HCT116 (cell line): Measurements from ENCODE around the gene POU2F3. TPM values are rescaled to one million over a fixed set of nuclear protein-coding genes. Genes with fewer than 3 reads are reported as not detected.

Experiments
- ATAC-seq: fragments of 200-7000 bp; cut with Tn5 transposase; 2 replicates; pipeline ENCODE4 v1.9.1; 2020; ENCODE audit warnings: mild to moderate bottlenecking, moderate library complexity
- BruUV-seq: library from RNA; stranded (reverse); fragments of 400-500 nt; replicated peaks from 2 replicates; lab custom pipeline; 2021; lab: Mats Ljungman, UMichigan
- CTCF ChIA-PET: fragments of 300-600 bp; sonication (Branson Sonifier 250); formaldehyde crosslinking; loops from one replicate; lab custom pipeline; 2021; ENCODE audit warnings: antibody characterized with exemption; lab: Charles Lee
- POLR2A ChIA-PET: fragments of 300-600, 350-600 bp; sonication (Branson Sonifier 250); formaldehyde crosslinking; loops from one replicate; lab custom pipeline; 2021; ENCODE audit warnings: antibody characterized with exemption; lab: Charles Lee
- RAD21 ChIA-PET, 2 experiments: fragments of 300-600 bp; sonication (Branson Sonifier 250); formaldehyde crosslinking; loops; one replicate each; lab custom pipeline; 2023; ENCODE audit warnings: low total read pairs in 2 of 2; ENCODE audit not compliant: uncharacterized antibody in 2 of 2, unreplicated experiment in 2 of 2, low non-redundant PET in 1 of 2; lab: Charles Lee
- DNase-seq: peaks from one replicate; pipeline ENCODE4 v3.0.0-alpha.2; 2010; ENCODE audit warnings: low read depth, low spot score
- H2AFZ ChIP-seq: fragments of 200-600 bp; shearing (Covaris generic), sonication (generic); 2 replicates; pipeline ENCODE4 v1.6.1; 2017; ENCODE audit warnings: low read depth, mixed run types, mixed read lengths, antibody characterized with exemption, low read length; ENCODE audit not compliant: poor library complexity, severe bottlenecking
- H3K27ac ChIP-seq: 2 replicates; pipeline ENCODE4 v1.5.1; 2012; ENCODE audit warnings: low read depth, low read length
- H3K27me3 ChIP-seq: fragments of 200-600 bp; sonication (generic); 2 replicates; pipeline ENCODE4 v1.6.1; 2016; ENCODE audit warnings: mixed run types, low read length, mixed read lengths; ENCODE audit not compliant: insufficient read depth
- H3K36me3 ChIP-seq, 2 experiments: fragments of 200-500 bp in 1 of 2; fragments of 200-600 bp in 1 of 2; sonication (Bioruptor generic) in 1 of 2; sonication (generic) in 1 of 2; 2 replicates each; pipeline versions ENCODE4 v1.5.1 to v1.6.1; 2014 to 2016; ENCODE audit warnings: low read length in 2 of 2, inconsistent platforms in 1 of 2, mixed read lengths in 1 of 2, mixed run types in 1 of 2; ENCODE audit not compliant: insufficient read depth in 2 of 2, control insufficient read depth in 1 of 2
- H3K4me1 ChIP-seq, 2 experiments: fragments of 200-600 bp in 1 of 2; sonication (generic) in 1 of 2; 2 replicates each; pipeline versions ENCODE4 v1.5.1 to v1.6.1; 2012 to 2017; ENCODE audit warnings: low read length in 2 of 2, inconsistent platforms in 1 of 2, mild to moderate bottlenecking in 1 of 2, mixed read lengths in 1 of 2, mixed run types in 1 of 2, moderate library complexity in 1 of 2; ENCODE audit not compliant: insufficient read depth in 2 of 2, control insufficient read depth in 1 of 2
- H3K4me2 ChIP-seq: fragments of 200-600 bp; sonication (generic); 2 replicates; pipeline ENCODE4 v1.6.1; 2017; ENCODE audit warnings: mixed run types, low read length, mixed read lengths
- H3K4me3 ChIP-seq, 2 experiments: fragments of 200-600 bp in 1 of 2; sonication (generic) in 1 of 2; replicated peaks in 1 of 2; 2 replicates each; pipeline ENCODE4 v1.5.1; 2011 to 2016; ENCODE audit warnings: low read length in 2 of 2, control low read depth in 1 of 2, low read depth in 1 of 2, mild to moderate bottlenecking in 1 of 2, mixed read lengths in 1 of 2, mixed run types in 1 of 2
- H3K79me2 ChIP-seq: fragments of 200-600 bp; sonication (generic); 2 replicates; pipeline ENCODE4 v1.6.1; 2017; ENCODE audit warnings: mild to moderate bottlenecking, mixed run types, low read length, moderate library complexity, mixed read lengths; ENCODE audit not compliant: insufficient read depth
- H3K9ac ChIP-seq: fragments of 200-600 bp; sonication (generic); 2 replicates; pipeline ENCODE4 v1.6.1; 2016; ENCODE audit warnings: low read length, mixed read lengths
- H3K9me2 ChIP-seq: fragments of 200-600 bp; sonication (generic), shearing (Covaris generic); 2 replicates; pipeline ENCODE4 v1.6.1; 2017; ENCODE audit warnings: mixed run types, mild to moderate bottlenecking, moderate library complexity; ENCODE audit not compliant: insufficient read depth
- H3K9me3 ChIP-seq, 2 experiments: fragments of 200-500 bp in 1 of 2; fragments of 200-600 bp in 1 of 2; sonication (Bioruptor generic) in 1 of 2; sonication (generic) in 1 of 2; 2 replicates each; pipeline ENCODE4 v1.6.1; 2014 to 2017; ENCODE audit warnings: low read length in 2 of 2, mixed read lengths in 2 of 2, inconsistent platforms in 1 of 2, low read depth in 1 of 2, mild to moderate bottlenecking in 1 of 2, mixed run types in 1 of 2, moderate library complexity in 1 of 2; ENCODE audit not compliant: control insufficient read depth in 1 of 2, insufficient read depth in 1 of 2
- H4K20me1 ChIP-seq: fragments of 200-600 bp; sonication (generic), shearing (Covaris generic); 2 replicates; pipeline ENCODE4 v1.6.1; 2017; ENCODE audit warnings: mixed run types, mild to moderate bottlenecking, moderate library complexity; ENCODE audit not compliant: insufficient read depth
- ATF3 ChIP-seq: IDR thresholded peaks from 2 replicates; pipeline ENCODE4 v1.6.1; 2012
- CEBPB ChIP-seq: IDR thresholded peaks from 2 replicates; pipeline ENCODE4 v1.6.1; 2012; ENCODE audit warnings: low read depth
- CTCF ChIP-seq, 3 experiments: fragments of 200-600 bp in 1 of 3; sonication (generic) in 1 of 3; IDR thresholded peaks in 2 of 3; conservative IDR thresholded peaks in 1 of 3; 2 replicates each; pipeline ENCODE4 v1.5.1; 2012 to 2017; ENCODE audit warnings: low read depth in 2 of 3, low read length in 2 of 3, antibody characterized with exemption in 1 of 3, borderline replicate concordance in 1 of 3, control low read depth in 1 of 3, mild to moderate bottlenecking in 1 of 3, mixed read lengths in 1 of 3, mixed run types in 1 of 3, moderate library complexity in 1 of 3; ENCODE audit not compliant: insufficient read depth in 1 of 3
- EZH2 ChIP-seq: fragments of 200-600 bp; sonication (generic); IDR thresholded peaks from 2 replicates; pipeline ENCODE4 v1.6.1; 2017; ENCODE audit warnings: antibody characterized with exemption, mixed run types
- EZH2phosphoT487 ChIP-seq: fragments of 200-600 bp; IDR thresholded peaks from 2 replicates; pipeline ENCODE4 v1.6.1; 2018; ENCODE audit warnings: antibody characterized with exemption, borderline replicate concordance
- FOSL1 ChIP-seq: IDR thresholded peaks from 2 replicates; pipeline ENCODE4 v1.6.1; 2012; ENCODE audit warnings: low read depth
- POLR2AphosphoS5 ChIP-seq: IDR thresholded peaks from 2 replicates; pipeline ENCODE4 v1.6.1; 2011; ENCODE audit warnings: mild to moderate bottlenecking, low read depth, low read length, moderate library complexity
- RAD21 ChIP-seq: IDR thresholded peaks from 2 replicates; pipeline ENCODE4 v1.6.1; 2012; ENCODE audit warnings: low read depth, mild to moderate bottlenecking
- REST ChIP-seq: IDR thresholded peaks from 2 replicates; pipeline ENCODE4 v1.6.1; 2012; ENCODE audit warnings: low read depth
- SIN3A ChIP-seq: IDR thresholded peaks from 2 replicates; pipeline ENCODE4 v1.6.1; 2012; ENCODE audit warnings: low read depth
- SP1 ChIP-seq: IDR thresholded peaks from 2 replicates; pipeline ENCODE4 v1.6.1; 2012; ENCODE audit warnings: low read depth
- SRF ChIP-seq: IDR thresholded peaks from 2 replicates; pipeline ENCODE4 v1.6.1; 2012; ENCODE audit warnings: low read depth
- TCF7L2 ChIP-seq: IDR thresholded peaks from 2 replicates; pipeline ENCODE4 v1.7.0; 2011; ENCODE audit warnings: borderline replicate concordance, inconsistent platforms; ENCODE audit not compliant: insufficient read depth, insufficient read length; ENCODE audit errors: extremely low read depth
- ZBTB33 ChIP-seq: IDR thresholded peaks from 2 replicates; pipeline ENCODE4 v1.6.1; 2011; ENCODE audit warnings: mild to moderate bottlenecking, low read length, moderate library complexity; ENCODE audit not compliant: insufficient replicate concordance; ENCODE audit errors: extremely low read depth
- ZFX ChIP-seq: fragments of 450-650 bp; IDR thresholded peaks from 2 replicates; pipeline ENCODE4 v1.6.1; 2017
- ZNF274 ChIP-seq: fragments of 200-500 bp; sonication (Bioruptor generic); IDR thresholded peaks from 2 replicates; pipeline ENCODE4 v1.6.1; 2014; ENCODE audit warnings: mild to moderate bottlenecking, low read depth, low read length, inconsistent platforms
- intact Hi-C: fragments of 100-400 bp; cut with micrococcal nuclease; formaldehyde crosslinking; loops from 2 replicates; pipeline ENCODE4 v1.10.0; 2022
- total RNA-seq: library from RNA; stranded (reverse); gene quantifications from one replicate; pipeline ENCODE4 v1.2.1, GENCODE V29; 2021; ENCODE audit not compliant: unreplicated experiment

The POU2F3 gene
- total RNA-seq, 1 experiment from 2014 or later: 0.15 TPM

- H3K4me2 ChIP-seq: no peak overlapping the region
- intact Hi-C loops: no loop called here
- ChIA-PET CTCF (no interaction called here), RAD21 (no interaction called here), POLR2A (no interaction called here)
- no peaks in the 10 kb centered on the region for H3K27me3 ChIP-seq
- ATAC-seq: no peak
- no peak for DNase-seq
- H3K4me3 ChIP-seq: no peak overlapping the region
- H3K9ac ChIP-seq: no peak overlapping the region
- 0 out of 2 replicates have a peak, but pooled peaks cover 5% of the 10 kb centered on the region for H4K20me1 ChIP-seq
- TF ChIP-seq ATF3: no peak
- TF ChIP-seq RAD21: no peak
- TF ChIP-seq TCF7L2: no peak
- no peak for TF ChIP-seq ZBTB33
- no peak for TF ChIP-seq SIN3A
- no peak for TF ChIP-seq ZFX
- no peak for TF ChIP-seq CEBPB
- no peak for TF ChIP-seq EZH2phosphoT487
- TF ChIP-seq EZH2: no peak
- no peak for TF ChIP-seq POLR2AphosphoS5
- no peak for TF ChIP-seq FOSL1
- no peak for TF ChIP-seq REST
- TF ChIP-seq SP1: no peak
- TF ChIP-seq SRF: no peak
- no peak for TF ChIP-seq ZNF274
- no peak for TF ChIP-seq CTCF (IDR thresholded peaks at IDR 0.05 in 2 of 3, conservative IDR thresholded peaks at IDR 0.05 in 1 of 3; ENCODE audit: borderline replicate concordance in 1 of 3, insufficient read depth in 1 of 3, low read depth in 2 of 3, low read length in 2 of 3)
- no peaks in the 10 kb centered on the region for H3K4me1 ChIP-seq
- no peaks in the 10 kb centered on the region for H3K36me3 ChIP-seq
- H3K9me2 ChIP-seq: no peaks in the 10 kb centered on the region
- no peak overlapping the region for H2AFZ ChIP-seq
- no peaks in the 10 kb centered on the region for H3K9me3 ChIP-seq
- no peak overlapping the region for H3K27ac ChIP-seq
- BruUV-seq: no TSS peak
- H3K79me2 ChIP-seq: peaks cover 93% of the 10 kb centered on the region
Measured at GRCh38 chr11:120365512-120365911, 125.6 kb downstream of the POU2F3 start.
